ENCODE data around the gene TMEM190.

TMEM190 gene

DNA sequence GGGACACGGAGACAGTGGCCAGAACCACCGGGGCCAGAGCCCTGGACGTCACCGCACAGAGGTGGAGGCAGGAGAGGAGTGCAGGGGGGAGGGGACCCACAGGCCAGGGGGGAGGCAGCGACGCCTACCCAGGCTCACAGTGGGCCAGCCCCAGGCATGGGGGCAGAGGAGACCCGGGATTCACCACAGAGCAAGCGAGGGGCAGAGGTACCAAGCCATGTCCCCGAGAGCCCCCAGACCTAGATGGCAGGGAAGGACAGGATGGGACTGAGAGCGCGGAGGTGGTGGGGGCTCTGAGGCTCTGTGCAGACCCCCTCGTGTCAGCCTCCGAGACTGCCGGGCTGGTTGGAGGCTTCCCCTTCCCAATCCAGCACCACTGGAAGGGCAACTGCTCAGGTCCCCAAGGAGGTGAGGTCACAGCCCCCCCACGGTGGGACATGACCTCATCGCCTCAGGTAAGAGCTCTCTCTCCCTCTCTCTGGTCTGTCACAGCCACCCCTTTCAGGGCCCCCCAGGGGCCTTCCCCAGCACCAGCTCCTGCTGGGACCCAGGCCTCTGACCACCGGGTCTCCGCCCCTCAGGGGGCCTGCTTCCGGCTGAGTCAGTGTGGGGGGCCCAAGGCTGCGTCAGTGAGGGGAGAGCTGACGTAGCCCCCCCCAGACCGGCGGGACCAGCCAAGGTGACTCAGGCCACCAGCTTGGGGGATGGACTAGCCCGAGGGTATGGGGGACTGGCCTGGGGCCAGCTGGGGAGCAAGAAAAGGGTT, 4.1 kb upstream of the TMEM190 start:
- DNase-seq = no peak

GRCh38 chr19:55373306-55373992, 3.2 kb upstream of the TMEM190 start:
- no peak for DNase-seq

GRCh38 chr19:55373993-55374757, 2.5 kb upstream of the TMEM190 start:
- DNase-seq = no peak

DNA sequence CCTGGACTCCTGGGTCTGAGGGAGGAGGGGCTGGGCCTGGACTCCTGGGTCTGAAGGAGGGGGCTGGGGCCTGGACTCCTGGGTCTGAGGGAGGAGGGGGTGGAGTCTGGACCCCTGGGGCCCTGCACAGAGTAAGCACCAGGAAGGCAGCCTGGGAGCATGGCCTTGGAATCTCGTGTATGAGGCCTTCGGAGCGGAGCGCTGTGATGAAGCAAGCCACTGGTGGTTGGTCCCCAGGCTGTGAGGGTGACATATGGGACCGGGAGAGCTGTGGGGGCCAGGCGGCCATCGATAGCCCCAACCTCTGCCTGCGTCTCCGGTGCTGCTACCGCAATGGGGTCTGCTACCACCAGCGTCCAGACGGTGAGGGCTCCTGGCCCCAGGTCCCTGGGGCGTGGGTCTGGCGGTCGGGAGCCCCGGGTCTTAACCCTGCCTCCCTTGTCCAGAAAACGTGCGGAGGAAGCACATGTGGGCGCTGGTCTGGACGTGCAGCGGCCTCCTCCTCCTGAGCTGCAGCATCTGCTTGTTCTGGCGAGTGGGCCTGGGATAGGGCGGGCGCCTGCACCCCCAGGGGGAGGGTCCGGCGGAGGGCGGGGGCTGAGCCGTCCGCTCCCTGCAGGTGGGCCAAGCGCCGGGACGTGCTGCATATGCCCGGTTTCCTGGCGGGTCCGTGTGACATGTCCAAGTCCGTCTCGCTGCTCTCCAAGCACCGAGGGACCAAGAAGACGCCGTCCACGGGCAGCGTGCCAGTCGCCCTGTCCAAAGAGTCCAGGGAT, 918 bp downstream of the TMEM190 start:
- DNase-seq = no peak

DNA sequence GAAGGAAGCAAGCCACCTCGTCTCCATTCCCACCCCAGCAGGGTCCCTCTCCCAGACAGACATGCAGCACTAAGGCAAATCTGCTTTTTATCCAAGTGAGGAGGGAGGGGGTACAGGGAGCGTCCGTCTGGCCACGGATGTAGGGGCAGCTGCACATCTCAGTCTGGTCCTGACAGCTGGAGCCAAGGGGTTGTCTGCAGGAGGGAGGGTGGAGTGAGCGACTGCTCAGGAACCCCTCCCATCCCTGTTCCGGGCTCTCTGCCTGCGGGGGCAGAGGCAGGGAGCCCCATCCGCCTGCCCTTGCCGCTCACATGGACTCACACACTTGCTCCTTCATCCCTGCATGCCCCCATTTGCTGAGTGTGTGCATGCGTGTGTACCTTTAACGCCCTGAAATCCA, 2.5 kb downstream of the TMEM190 start:
- no peak for DNase-seq

- no peak for DNase-seq
Measured at GRCh38 chr19:55382013-55382412, 5.4 kb downstream of the TMEM190 start.

GRCh38 chr19:55382522-55383054, 6.0 kb downstream of the TMEM190 start:
- DNase-seq = no peak

DNA sequence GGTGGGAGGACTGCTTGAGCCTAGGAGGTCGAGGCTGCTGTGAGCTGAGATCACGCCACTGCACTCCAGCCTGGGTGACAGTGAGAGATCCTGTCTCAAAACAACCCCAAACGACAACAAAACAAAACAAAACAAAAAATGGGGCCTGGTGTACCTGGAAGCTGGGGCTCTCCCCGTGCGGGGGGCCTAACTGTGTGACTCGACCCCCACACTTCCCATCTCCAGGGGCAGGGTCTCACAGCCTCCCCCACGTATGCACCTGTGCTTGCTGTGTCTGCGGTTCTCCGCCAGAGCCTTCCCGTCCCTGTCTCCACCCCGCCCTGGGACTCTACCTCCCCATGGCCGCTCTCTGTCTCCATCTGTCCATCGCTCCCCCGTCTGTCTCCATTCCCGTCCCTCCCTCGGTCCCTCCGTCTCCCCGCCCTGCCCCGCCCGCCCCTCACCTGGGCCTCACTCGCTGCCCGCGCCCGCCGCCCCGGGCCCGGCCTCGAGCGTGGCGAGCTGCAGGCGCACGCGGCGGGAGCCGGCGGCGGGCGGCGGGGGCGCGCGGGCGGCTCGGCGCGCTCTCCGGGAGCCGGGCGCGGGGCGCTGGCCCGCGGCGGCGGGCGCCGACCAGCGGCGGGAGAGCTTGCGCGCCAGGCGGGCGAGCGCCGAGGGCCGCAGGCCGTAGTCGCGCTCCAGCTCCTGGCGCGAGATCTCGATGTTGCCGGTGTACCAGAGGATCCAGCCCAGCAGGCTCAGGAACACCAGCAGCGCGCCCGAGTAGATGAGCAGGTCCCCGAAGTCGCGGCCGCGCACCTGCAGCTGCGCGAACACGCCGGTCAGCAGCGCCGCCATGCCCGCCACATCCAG, 6.9 kb downstream of the TMEM190 start:
- DNase-seq = peak; percentile 80

GRCh38 chr19:55384131-55384919, 7.7 kb downstream of the TMEM190 start, which contains the start of gene TMEM238:
TMEM238 (minus strand) TSS chr19:55384292; CDS start chr19:55384259, 33 bp downstream.
- peak; percentile 79 for DNase-seq

DNA sequence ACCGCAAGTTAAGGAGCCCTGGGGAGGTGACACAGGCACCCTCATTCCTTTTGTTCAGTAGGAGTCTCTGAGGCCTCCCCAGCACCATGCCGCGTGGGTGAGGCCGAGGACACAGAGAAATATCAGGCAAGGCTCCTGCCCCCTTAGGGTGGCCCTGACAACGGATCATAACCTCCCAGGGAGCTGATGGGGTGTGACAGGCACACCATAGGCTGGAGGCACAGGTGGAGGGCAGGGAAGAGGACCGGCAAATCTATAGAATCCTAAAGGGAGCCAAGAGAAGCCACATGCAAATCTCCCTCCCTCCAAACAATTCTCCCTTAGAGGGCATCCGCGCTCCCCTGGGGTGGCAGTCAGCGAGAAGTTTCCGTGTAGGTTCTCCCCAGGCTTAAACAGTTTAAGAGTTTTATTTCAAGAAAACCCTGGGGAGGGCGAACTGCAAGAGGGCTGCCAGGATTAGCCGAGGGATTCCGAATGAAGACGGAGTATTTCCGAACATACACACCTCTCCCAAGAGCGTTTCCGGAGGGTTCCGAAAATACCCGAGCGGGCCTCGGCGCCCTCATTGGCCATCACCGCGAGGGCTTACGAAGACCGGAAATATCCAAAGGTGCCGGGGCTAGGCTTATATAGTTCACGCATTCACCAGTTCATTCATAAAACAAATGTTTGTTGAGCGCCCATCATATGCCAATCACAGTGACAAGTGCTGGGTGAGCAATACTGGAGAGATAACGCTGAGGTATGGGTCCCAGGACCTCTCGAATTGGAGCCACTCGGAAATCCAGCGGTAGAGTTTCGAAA, 8.5 kb downstream of the TMEM190 start:
- DNase-seq = peak; percentile 97

DNA sequence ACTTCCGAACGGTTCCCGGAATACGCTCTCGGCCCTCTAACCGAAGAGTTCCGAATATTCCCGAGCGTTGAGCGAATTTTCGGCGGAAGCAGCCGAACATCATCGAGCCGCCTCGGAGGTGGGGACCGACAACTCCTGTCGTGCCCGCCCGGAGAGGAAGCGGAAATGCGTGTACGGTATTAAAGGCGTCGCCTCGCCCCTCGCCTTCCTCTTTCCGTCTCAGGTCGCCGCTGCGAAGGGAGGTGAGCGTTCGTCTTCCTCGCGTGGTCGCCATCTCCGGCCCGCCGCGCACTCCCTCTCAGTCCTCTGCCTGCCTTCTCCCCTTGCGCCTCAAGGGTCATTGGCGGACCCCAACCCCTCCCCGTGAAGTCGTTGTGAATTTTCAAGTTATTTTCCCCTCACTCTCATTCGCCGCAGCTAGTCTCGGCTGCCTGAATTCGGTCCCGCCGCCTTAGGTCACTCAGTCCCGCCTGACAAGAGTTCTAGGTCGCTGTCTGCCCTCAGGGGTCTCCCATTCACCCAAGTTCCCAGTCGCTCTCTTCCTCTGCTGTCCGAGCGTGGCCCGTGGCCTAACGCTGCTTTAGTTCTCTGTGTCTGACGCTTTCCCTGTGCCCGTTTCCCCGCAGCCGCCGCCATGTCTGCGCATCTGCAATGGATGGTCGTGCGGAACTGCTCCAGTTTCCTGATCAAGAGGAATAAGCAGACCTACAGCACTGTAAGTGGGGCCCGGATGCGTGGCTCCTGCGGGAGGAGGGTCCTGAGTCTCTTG, 9.3 kb downstream of the TMEM190 start, which contains the start of gene RPL28:
RPL28 (plus strand) TSS at position 209 of the 769 bp plus-strand sequence; CDS start at position 635, 426 bp downstream.
- DNase-seq = peak; percentile 99

DNA sequence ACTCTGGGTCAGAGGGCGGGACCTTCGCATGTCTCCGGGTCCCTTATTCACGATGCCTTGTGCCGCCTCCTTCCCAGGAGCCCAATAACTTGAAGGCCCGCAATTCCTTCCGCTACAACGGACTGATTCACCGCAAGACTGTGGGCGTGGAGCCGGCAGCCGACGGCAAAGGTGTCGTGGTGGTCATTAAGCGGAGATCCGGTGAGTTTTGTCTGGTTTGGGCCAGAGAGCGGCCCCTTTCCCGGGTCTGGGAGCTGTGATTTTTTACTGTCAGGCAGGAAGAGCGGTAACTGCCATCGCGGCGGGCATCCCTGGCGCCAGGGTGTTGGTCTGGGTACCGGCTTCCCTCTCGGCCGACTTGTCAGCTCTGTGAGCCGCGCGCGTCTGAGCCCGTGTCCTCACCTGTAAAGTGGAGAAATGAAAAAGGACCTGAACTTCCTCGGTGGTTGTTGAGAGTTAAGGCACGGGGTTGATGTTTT, 9.9 kb downstream of the TMEM190 start:
- DNase-seq = peak; percentile 82

GRCh38 chr19:55387736-55388497, 11.3 kb downstream of the TMEM190 start:
- no peak for DNase-seq

- DNase-seq = no peak
Measured at GRCh38 chr19:55389386-55390317, 13.0 kb downstream of the TMEM190 start.

- DNase-seq = no peak
Measured at GRCh38 chr19:55390461-55390880, 13.8 kb downstream of the TMEM190 start.

DNA sequence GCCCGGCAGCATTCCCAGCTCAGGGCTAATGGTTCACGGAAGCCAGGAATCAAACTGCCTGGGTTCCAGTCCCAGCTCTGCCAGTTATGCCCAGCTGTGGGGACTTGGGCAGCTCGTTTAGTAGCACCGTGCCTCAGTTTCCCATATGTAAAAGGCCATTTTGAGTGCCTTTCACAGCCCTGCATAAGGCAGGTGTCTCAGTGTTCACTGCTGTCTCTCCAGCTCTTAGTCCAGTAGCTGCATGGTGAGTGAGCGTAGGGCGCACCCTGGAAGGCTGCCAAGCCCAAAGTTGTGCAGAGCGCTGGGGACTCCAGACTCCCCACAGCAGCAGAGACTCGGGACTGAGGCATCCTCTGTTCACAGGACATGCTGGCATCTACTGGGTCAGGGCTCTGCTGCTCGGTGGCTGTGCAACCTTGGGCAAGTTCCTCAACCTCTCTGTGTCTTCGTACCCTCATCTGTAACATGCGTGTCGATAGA, 14.6 kb downstream of the TMEM190 start:
- DNase-seq = no peak
